Rectal smooth muscle tissue (tissue), 1 donor: ENCODE results near the gene CCNI2.

Experiments used
- H3K27ac ChIP-seq: one replicate; pipeline ENCODE4 v1.7.0; 2013; ENCODE audit warnings: low read depth, low read length, inconsistent platforms
- H3K27me3 ChIP-seq: one replicate; pipeline ENCODE4 v1.7.0; 2013; ENCODE audit warnings: low read length; ENCODE audit not compliant: control insufficient read depth, insufficient read depth
- H3K36me3 ChIP-seq: one replicate; pipeline ENCODE4 v1.7.0; 2013; ENCODE audit warnings: low read length; ENCODE audit not compliant: control insufficient read depth, insufficient read depth
- H3K4me1 ChIP-seq: one replicate; pipeline ENCODE4 v1.7.0; 2013; ENCODE audit warnings: low read length; ENCODE audit not compliant: control insufficient read depth, insufficient read depth
- H3K4me3 ChIP-seq: one replicate; pipeline ENCODE4 v1.7.0; 2013; ENCODE audit warnings: low read length
- H3K9ac ChIP-seq: one replicate; pipeline ENCODE4 v1.7.0; 2013; ENCODE audit warnings: low read length

Gene CCNI2

DNA sequence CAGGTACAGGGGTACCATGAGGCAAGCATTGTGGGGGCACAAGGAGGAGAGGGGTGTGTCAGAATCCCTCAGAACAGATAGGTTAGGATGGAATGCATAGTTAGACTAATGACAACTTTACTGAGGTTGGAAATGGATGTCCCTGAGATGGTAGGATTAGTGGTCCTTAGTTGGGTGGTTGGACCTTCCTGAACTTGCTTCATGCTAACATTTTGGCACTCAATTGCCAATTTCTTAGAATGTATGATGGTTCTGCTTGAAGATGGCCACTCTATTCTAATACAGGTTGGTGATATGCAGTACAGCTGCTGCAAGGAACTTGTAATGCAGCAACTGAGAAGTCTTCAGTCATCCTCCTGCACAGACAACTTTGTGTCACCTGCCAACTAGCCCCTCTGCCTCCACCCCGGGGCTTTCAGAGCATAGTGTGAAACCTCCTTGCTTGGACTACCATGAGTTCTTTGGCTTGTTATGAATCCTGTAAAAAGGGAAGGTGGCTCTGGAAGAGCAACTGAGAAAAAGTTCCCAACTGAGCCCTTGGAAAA is 5.4 kb downstream of the CCNI2 start:
- H3K27ac ChIP-seq, result no peak overlapping the region

DNA sequence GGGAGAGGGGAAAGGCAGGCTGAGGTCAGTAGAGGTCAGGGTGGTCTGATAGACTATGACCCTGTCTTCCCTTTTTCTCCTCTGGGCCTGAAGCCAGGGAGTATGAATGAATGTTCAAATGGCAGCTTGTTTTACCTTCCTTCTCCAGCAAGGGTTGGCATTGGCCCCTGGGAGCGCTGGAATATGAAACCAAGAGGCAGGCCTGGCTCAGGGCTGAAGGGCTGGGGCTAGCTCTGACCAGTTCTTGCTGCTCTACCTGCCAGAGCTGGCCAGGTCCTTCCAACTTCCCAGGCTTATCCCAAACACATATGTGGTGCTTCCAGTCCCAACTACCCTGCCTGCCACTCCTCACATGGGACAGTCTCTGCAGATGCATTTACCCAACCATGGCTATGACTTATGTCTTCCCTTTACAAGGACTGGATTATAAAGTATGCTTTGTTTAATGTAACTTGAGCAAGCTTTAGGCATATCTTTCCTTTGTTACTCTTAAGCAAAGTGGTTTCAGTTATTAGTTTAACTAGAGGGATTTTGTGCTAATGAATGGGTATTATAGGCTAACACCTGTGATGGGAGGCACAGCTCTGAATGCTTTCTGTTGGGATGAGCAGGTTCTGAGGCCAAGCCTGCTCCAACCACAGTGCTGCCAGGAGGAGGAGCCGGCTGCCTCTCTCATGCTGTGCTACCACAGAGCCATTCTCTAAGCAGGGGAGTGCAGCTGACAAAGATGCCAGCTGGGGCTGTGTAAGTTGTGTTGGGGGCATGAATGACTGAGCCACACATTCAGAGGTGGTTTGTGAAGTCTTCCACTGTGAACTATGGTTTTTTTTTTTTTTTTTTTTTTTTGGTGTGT is 6.1 kb downstream of the CCNI2 start:
- H3K36me3 ChIP-seq, result peaks cover 4% of the 10 kb centered on the region
- no peaks in the 10 kb centered on the region for H3K27me3 ChIP-seq
- no peak overlapping the region for H3K27ac ChIP-seq
- H3K4me3 ChIP-seq, result no peak overlapping the region
- H3K4me1 ChIP-seq, result no peaks in the 10 kb centered on the region
- H3K9ac ChIP-seq, result no peak overlapping the region

More for the DNA sequence above, 5.4 kb downstream of the CCNI2 start:
- Histone ChIP-seq H3K9ac (no peak overlapping the region), H3K4me1 (no peaks in the 10 kb centered on the region), H3K4me3 (no peak overlapping the region), H3K36me3 (peaks cover 4% of the 10 kb centered on the region), H3K27me3 (no peaks in the 10 kb centered on the region)

DNA sequence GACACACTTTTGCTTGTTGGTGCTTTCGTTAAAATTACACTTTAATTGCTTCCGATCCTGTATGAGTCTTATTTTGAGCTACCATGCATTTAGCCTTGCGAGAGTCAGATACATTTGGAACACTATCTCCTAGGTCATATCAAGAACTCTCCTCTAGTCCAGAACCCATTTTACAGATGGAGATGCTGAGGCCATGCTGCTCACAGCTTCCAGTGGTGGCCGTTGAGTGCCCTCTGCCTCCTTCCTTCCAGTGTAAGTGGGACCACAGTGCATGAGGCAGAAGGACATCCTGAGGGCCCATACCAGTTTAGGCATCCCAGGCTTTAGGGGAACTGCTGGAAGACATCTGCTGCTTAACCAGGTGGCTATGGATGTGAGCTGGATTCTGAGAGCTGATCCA is 6.9 kb downstream of the CCNI2 start:
- H3K9ac ChIP-seq, result no peak overlapping the region
- H3K36me3 ChIP-seq, result peaks cover 4% of the 10 kb centered on the region
- H3K27ac ChIP-seq, result no peak overlapping the region
- no peaks in the 10 kb centered on the region for H3K27me3 ChIP-seq
- H3K4me1 ChIP-seq, result no peaks in the 10 kb centered on the region
- H3K4me3 ChIP-seq, result no peak overlapping the region

DNA sequence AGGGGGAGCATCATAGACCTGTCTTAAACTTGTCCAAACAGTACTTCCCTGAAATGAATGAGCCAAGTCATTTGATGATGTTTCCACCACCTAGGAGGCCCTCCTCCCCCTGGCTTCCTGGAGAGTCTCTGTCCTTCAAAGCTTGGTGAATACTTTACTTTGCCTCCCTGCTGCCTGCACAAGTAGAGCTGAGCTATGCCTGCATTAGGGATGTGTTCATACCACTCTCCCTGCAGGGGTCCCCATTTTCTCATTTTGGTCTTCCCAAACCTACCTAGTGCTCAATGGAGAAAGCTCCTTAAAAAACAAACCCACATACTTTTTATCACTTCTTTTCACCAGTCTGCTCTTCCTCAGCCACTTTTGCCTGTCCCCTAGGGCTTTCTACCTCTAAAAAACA is 7.7 kb downstream of the CCNI2 start:
- H3K27ac ChIP-seq, result no peak overlapping the region
- no peaks in the 10 kb centered on the region for H3K27me3 ChIP-seq
- no peaks in the 10 kb centered on the region for H3K4me1 ChIP-seq
- no peak overlapping the region for H3K4me3 ChIP-seq
- H3K36me3 ChIP-seq, result peaks cover 4% of the 10 kb centered on the region
- no peak overlapping the region for H3K9ac ChIP-seq

DNA sequence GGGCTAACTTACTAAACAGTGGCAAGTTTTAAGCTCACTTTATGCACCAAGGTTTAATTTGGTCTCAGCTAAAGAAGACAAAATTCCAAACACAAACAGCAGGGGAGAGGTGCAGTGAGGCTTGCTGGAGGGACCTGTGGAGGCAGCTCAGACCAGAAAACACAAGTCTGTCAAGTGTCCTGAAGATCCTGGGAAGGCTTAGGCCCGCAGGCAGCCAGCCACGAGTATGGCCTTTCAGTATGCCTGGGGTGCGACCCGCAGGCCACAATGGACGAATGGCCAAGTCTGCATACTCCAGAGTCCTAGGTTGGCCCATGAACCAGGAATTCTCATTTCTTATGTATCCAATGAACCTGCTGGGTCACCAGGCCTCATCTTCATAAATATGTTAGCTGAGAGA is 9.3 kb downstream of the CCNI2 start:
- Histone ChIP-seq H3K9ac (no peak overlapping the region), H3K36me3 (peaks cover 15% of the 10 kb centered on the region), H3K4me1 (no peaks in the 10 kb centered on the region), H3K27me3 (no peaks in the 10 kb centered on the region), H3K27ac (no peak overlapping the region), H3K4me3 (no peak overlapping the region)

DNA sequence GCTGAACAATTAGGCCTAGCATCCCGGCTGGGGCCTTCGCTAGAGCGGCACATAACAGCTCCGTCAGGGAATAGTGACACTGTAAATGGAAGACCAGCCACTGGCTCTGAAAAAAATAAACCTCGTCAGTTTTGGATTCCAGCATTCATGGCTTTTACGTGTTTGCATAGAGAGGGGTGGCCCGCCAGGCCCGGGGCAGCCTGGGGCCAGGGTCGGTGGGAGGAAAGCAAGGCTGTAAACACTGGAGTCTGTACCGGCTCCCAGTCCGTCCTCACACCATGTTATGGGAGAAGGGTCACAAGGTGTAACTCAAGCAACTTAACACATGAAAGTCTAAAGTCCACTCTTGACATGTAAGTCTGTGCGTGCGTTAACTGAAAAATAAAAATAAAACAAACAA is 11.2 kb downstream of the CCNI2 start:
- no peaks in the 10 kb centered on the region for H3K27me3 ChIP-seq
- H3K4me1 ChIP-seq, result no peaks in the 10 kb centered on the region
- H3K9ac ChIP-seq, result no peak overlapping the region
- peaks cover 26% of the 10 kb centered on the region for H3K36me3 ChIP-seq
- H3K27ac ChIP-seq, result no peak overlapping the region
- H3K4me3 ChIP-seq, result no peak overlapping the region

DNA sequence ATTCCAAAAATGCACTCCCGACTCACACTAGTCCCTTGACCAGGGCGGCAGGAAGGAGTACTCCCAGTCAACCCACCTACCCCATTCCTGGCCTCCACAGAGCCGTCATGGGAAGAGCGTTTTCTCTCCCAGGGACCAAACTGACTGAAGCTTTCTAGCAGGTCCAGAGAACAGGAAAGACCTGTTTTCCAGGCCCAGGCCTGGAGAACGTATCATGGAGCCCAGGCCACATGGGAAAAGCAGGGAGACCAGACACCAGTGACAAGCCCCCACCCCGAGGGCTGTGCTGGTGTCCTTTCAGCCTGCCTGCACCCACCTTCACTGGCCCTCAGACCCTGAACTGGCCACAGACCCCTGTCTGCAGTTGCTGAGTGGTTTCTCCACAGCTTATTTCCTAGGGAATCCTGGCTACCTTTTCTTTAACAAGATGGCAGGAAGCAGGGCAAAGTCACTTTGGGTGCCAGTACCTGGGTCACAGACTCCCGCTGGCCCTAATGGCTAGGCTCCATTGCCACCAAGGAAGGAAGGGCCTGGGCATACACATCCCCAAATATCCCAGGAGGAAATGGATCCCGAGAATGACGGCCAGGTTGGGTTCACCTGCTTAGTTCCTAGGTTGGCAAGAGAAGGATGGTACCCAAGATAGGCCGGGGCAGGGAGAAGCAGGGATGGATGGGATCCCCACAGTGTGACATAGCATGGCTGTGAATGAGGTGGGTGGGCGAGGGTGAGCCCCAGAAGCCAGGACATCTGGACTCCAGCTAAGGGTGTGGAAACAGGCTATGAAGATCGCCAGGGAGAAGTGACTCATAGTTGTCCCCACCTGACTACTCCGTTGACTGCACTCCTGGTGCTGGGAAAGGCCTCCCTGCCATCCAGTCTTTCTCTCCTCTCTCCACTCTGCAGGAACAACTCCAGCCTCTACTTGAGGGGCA is 12.2 kb downstream of the CCNI2 start:
- Histone ChIP-seq H3K27me3 (no peaks in the 10 kb centered on the region), H3K36me3 (peaks cover 31% of the 10 kb centered on the region), H3K27ac (no peak overlapping the region), H3K9ac (no peak overlapping the region), H3K4me3 (no peak overlapping the region), H3K4me1 (no peaks in the 10 kb centered on the region)

DNA sequence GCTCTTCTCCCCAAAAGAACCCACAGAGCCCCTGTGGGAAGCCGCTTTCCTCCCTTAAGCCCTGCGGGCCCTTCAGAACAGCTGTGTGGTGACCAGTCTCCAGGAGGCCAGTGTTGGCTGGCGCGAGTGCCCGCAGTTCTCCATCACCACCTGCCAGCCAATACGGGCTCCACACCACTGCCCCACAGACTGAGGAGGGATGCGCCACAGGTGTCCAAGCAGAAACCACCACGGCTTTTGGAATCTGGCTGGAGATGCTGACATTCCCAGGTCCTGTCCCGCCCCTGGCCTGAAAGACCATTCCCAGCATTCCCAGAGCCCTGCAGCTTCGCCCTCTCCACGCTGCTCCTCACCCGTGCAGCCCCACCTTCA is 12.8 kb downstream of the CCNI2 start:
- no peak overlapping the region for H3K9ac ChIP-seq
- H3K4me3 ChIP-seq, result no peak overlapping the region
- no peak overlapping the region for H3K27ac ChIP-seq
- H3K27me3 ChIP-seq, result no peaks in the 10 kb centered on the region
- H3K4me1 ChIP-seq, result no peaks in the 10 kb centered on the region
- peaks cover 36% of the 10 kb centered on the region for H3K36me3 ChIP-seq

DNA sequence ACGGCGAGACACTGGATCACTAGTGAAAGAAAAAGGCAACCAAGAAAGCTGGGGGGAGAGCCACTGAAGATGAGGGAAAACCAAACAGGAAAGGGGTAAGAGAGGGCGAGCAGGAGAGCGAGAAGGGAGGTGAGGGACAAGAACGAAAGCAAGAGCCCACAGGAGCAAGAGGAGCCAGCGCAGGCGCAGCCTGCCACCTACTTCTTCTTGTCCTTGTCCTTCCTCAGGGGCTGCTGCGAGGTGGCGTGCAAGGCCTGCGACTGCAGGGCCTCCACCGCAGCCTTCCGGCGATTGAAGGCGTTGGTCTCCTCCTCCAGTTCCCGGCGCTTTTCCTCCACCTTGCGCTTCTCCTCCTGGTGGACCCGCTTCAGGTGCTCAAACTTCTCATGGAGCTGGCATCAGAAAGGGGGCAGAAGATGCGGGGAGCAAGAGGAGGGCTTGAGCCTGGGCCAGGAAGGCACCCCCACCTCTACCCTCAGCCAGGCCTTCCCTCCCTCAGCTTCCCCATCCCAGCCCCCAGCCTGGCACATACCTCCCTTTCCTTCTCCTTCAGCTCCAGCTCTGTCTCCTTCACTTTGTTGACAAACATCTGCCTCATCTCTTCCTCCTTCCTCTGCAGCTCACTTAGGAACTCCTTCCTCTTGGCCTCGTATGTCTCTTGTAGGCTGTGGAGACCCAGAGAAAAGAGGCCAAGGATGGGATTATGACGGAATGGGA is 13.5 kb downstream of the CCNI2 start:
- peaks cover 36% of the 10 kb centered on the region for H3K36me3 ChIP-seq
- no peak overlapping the region for H3K4me3 ChIP-seq
- H3K27ac ChIP-seq, result no peak overlapping the region
- H3K27me3 ChIP-seq, result no peaks in the 10 kb centered on the region
- no peak overlapping the region for H3K9ac ChIP-seq
- H3K4me1 ChIP-seq, result no peaks in the 10 kb centered on the region

DNA sequence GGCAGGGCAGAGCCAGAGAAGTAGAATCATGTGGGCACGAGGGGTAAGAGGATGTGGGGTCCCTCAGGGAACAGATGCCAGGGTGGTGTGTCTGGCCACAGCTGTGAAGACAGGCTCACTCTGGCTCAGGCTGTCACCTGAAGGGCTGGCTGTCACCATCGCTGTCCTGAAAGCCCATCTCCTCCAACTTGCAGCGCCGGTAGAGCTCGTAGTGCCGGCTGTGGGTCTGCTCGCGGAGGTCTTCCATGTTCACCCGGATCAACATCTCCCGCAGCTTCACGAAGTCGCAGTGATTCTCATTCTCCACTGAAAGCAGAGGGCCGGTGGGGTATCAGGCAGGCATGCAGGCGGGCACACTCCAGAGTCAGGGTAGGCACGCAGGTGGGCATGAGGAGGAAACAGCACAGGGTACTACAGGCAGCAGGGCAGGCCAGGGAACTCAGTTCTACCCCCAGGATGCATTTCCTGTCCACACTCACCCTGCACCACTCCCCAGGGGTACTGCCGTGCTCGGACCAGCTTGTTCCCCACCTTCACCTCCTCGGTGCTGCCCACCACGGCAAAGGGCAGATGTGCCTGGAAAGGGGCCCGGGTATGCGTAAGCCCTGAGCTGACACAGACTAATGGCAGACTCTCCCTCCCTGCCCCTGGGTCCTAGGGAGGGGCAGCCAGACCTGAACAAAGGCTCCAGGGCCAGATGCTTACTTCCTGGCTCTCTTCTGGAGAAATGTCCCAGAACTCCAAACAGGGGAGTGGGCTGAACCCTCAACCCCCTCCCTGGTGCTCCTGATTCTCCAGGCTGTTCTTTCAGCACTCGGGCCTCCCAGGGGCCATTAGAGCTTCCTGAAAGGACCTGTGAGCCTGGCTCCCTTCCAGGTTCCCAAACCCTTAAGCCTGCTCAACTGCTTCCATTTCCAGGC is 14.4 kb downstream of the CCNI2 start:
- Histone ChIP-seq H3K4me1 (no peaks in the 10 kb centered on the region), H3K27me3 (no peaks in the 10 kb centered on the region), H3K9ac (no peak overlapping the region), H3K36me3 (peaks cover 36% of the 10 kb centered on the region), H3K4me3 (no peak overlapping the region), H3K27ac (no peak overlapping the region)

DNA sequence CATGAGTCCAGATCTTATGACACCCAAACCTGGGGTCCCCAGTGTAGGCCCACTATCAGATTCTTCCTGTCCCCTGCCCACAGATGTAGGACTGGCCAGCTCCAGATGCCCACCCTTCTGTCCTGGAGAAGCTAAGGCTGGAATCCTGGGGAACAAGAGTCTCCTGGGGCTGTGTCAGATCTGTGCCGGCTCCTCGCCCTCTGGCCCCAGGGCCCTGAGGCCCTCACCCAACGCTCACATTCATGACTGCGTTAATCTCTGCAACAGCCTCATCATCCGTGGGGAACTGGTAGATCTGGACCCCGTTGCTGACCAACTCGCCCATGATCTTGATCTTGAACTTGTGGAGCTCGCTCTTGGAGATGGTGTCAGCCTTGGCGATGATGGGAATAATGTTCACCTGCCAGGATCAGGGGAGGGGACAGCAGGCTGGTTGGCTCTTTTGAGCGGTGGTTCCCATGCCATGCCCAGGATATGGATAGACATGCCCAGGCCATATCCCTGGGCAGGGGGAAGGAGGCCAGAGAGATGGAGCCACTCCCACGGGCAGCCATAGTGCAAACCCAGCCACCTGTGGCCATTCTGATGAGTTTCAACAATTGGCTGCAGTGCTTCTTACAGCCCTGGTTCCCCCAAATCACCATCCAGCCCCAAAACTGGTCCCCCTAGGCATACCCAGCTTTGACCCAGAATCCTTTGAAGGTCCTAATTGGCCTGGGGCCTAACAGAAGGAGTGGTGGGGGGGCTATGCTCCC is 15.2 kb downstream of the CCNI2 start:
- Histone ChIP-seq H3K36me3 (peaks cover 34% of the 10 kb centered on the region), H3K4me1 (no peaks in the 10 kb centered on the region), H3K9ac (no peak overlapping the region), H3K27me3 (no peaks in the 10 kb centered on the region), H3K27ac (no peak overlapping the region), H3K4me3 (no peak overlapping the region)
